SU-DHL-6 (cell line): ENCODE results near the gene SLC34A3.

ENCODE experiments used
- EZH2phosphoT487 ChIP-seq: fragments of 200-600 bp; sonication (generic), shearing (Covaris generic); conservative IDR thresholded peaks from 2 replicates; pipeline ENCODE4 v1.6.1; 2018; ENCODE audit warnings: mild to moderate bottlenecking, antibody characterized with exemption, low read length, moderate library complexity, mixed read lengths
- TF ChIP-seq, protein P1 (sequence below): fragments of 200-600 bp; sonication (generic); IDR thresholded peaks from one replicate; pipeline ENCODE4 v1.5.1; 2017; ENCODE audit warnings: antibody characterized with exemption, mild to moderate bottlenecking, low read length, moderate library complexity; ENCODE audit not compliant: insufficient read depth, poor library complexity, severe bottlenecking

DNA sequence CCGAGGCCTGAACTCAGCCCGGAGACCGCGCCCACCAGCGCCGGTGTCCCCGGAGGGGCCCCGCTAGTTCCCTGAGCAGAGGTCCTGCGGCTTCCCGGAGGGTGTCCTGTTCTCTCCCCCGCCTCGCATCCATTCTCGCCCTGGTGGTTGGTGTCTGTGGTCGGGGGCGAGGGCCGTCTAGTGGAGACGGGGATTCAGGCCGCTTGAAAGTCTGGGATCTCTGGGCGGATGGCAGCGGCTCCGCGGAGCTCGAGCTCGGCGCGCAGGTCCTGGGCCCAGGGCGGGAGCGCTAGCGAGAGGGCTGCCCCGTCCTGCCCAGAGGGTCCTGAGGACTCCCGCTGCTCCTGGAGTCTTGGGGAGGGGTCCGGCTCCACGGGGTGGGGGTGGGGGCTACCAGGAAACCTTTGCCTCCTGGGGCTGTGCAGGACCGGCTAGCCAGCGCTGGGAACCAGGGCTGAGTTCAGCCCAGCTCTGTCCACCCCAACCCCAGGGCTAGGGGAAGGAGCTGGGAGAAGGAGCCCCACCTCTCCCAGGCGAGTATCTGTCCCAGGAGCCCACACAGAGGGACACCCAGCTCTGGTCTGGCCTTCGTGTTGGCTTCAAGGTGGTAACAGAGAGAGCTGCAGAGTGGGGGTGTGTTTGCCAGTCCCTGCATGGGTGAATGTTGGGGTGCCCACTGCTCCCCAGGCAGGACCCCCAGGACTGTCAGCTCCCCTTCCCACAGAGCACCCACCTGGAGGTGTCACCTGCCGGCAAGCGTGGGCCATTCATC, 50.8 kb downstream of the SLC34A3 start:
- TF ChIP-seq, protein P1, sequence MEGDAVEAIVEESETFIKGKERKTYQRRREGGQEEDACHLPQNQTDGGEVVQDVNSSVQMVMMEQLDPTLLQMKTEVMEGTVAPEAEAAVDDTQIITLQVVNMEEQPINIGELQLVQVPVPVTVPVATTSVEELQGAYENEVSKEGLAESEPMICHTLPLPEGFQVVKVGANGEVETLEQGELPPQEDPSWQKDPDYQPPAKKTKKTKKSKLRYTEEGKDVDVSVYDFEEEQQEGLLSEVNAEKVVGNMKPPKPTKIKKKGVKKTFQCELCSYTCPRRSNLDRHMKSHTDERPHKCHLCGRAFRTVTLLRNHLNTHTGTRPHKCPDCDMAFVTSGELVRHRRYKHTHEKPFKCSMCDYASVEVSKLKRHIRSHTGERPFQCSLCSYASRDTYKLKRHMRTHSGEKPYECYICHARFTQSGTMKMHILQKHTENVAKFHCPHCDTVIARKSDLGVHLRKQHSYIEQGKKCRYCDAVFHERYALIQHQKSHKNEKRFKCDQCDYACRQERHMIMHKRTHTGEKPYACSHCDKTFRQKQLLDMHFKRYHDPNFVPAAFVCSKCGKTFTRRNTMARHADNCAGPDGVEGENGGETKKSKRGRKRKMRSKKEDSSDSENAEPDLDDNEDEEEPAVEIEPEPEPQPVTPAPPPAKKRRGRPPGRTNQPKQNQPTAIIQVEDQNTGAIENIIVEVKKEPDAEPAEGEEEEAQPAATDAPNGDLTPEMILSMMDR, result no peak
- TF ChIP-seq EZH2phosphoT487, result no peak
